ENCODE measurements around the gene SCLY.

SCLY gene

DNA sequence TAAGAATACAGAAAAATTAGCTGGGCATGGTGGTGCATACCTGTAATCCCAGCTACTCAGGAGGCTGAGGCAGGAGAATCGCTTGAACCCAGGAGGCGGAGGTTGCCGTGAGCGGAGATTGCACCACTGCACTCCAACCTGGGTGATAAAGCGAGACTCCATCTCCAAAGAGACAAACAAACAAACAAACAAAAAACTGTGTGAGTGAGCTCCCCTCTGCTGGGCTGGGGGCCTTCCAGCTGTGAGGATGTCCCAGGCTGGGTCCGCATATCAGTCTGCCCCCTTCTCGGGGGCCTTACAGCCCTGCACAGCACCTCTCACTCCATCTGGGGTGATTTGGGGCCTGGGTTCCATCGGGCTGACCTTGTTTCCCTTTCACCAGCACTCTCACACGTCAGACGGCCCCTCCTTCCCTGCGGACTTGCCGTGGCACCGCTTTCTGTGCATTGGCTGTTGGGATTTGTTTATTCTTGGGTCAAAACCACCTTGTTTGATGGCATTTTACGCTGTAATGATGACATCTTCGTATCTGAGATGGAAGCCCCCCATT lies 74.9 kb downstream of the SCLY start:
- Histone ChIP-seq H3K27me3 (ENCODE audit: insufficient read depth, low read length) (peaks cover 5% of the 10 kb centered on the region), H2AFZ (ENCODE audit: low read depth, low read length) (no peak overlapping the region), H3K4me3 (ENCODE audit: low read length) (no peak overlapping the region), H3K4me1 (ENCODE audit: insufficient read depth, low read length) (peaks cover 9% of the 10 kb centered on the region), H3K9me3 (ENCODE audit: low read length) (no peaks in the 10 kb centered on the region), H3K36me3 (ENCODE audit: insufficient read depth, low read length) (no peaks in the 10 kb centered on the region)

DNA sequence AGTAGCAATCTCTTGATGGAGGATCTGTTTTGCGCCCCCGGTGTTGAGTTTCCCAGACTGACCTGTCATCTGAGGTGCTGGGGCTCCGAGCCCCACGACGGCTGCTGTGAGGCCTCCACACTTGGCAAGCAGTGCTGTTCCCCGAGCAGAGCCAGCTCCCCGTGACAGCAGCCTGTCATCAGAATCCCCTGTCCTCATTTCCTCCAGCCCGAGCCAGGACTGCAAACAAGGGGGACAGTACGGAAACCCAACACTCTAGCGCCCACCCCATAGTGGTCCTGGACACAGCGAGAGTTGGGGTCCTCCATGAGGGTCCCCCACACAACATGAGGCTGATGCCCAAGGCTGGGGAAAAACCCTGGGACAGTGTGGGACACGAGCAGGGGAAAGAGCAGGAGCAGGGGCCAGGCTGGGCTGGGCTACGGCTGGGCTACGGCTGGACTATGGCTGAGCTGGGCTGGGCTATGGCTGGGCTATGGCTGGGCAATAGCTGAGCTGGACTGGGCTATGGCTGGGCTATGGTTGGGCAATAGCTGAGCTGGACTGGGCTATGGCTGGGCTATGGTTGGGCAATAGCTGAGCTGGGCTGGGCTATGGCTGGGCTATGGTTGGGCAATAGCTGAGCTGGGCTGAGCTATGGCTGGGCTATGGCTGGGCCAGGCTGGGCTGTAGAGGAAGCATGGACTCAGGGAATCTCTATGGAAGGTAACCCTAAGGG lies 76.2 kb downstream of the SCLY start:
- H3K27me3 ChIP-seq (ENCODE audit: insufficient read depth, low read length): peaks cover 9% of the 10 kb centered on the region
- H2AFZ ChIP-seq (ENCODE audit: low read depth, low read length): no peak overlapping the region
- H3K4me1 ChIP-seq (ENCODE audit: insufficient read depth, low read length): peaks cover 9% of the 10 kb centered on the region
- no peaks in the 10 kb centered on the region for H3K9me3 ChIP-seq (ENCODE audit: low read length)
- no peaks in the 10 kb centered on the region for H3K36me3 ChIP-seq (ENCODE audit: insufficient read depth, low read length)
- H3K4me3 ChIP-seq (ENCODE audit: low read length): no peak overlapping the region

DNA sequence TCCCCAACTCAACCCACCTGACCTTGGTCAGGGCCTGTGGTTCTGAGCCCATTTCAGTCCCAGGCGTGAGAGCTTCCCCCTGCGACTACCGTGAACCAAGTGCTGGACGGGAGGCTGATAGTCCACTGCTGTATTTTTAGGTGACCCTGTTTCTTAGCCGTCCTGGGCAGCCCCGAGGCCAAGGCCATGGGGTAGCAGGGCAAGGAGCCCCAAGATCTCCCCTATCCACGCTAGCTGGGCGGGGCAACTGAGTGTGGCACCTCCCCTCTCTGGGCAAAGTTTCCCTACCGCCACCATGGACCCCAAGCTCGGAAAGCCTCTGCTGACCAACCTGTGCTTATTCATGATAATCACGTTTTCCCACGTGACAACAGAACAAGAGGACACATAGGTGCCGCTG lies 77.1 kb downstream of the SCLY start:
- H3K9me3 ChIP-seq (ENCODE audit: low read length): no peaks in the 10 kb centered on the region
- H3K4me3 ChIP-seq (ENCODE audit: low read length): no peak overlapping the region
- peaks cover 9% of the 10 kb centered on the region for H3K4me1 ChIP-seq (ENCODE audit: insufficient read depth, low read length)
- no peaks in the 10 kb centered on the region for H3K36me3 ChIP-seq (ENCODE audit: insufficient read depth, low read length)
- peaks cover 9% of the 10 kb centered on the region for H3K27me3 ChIP-seq (ENCODE audit: insufficient read depth, low read length)
- no peak overlapping the region for H2AFZ ChIP-seq (ENCODE audit: low read depth, low read length)

DNA sequence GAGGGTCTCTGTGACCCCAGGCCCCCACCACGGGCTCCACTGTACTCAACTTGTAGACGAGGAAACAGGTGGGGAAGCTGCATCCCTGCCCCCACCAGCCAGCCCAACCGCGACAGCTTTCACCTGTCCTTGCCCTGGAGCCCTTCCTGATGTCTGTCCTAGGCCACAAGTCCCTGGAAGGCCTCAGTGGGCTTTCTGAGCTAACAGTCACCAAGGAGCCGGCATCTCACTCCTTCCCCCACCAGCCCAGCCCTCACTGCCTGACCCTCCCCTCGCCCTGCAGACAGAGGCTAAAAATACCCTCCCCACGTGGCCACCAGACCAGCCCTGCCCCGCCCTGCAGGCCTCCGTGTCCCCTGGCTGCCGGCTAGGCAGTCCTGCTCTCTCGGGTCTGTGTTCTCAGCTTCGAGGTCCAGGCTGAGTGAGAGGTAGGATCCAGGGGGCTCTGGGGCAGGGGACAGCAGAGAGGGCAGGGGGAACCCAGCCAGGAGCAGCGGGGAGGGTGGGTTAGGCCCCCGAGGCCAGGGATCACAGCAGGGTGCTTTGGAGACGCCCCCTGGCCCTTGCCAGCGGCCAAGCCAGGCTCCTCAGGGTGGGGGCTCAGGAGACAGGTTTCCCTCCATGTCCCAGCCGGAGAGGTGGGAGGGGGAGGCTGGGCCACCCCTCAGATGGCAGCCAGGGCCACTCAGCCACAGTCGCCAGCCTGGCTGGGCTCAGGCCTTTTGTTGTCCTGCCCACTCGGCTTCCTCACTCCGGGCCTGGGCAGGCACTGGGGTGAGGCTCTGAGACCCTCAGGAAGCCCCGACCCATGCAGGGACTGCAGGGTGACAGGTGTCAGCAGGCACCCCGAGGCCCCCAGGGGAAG lies 77.8 kb downstream of the SCLY start, which contains the start of gene KLHL30:
Gene KLHL30, plus strand, starts transcription at position 338 of the 865 bp plus-strand sequence. CDS start 2,087 bp downstream, outside the sequence.
- H3K4me3 ChIP-seq (ENCODE audit: low read length): no peak within 1 kb of the TSS
- H2AFZ ChIP-seq (ENCODE audit: low read depth, low read length): no peak within 1 kb of the TSS
- H3K4me1 ChIP-seq (ENCODE audit: insufficient read depth, low read length): peaks cover 9% of the 10 kb centered on the region
- H3K36me3 ChIP-seq (ENCODE audit: insufficient read depth, low read length): no peaks in the 10 kb centered on the region
- H3K27me3 ChIP-seq (ENCODE audit: insufficient read depth, low read length): peaks cover 9% of the 10 kb centered on the region
- no peaks in the 10 kb centered on the region for H3K9me3 ChIP-seq (ENCODE audit: low read length)

DNA sequence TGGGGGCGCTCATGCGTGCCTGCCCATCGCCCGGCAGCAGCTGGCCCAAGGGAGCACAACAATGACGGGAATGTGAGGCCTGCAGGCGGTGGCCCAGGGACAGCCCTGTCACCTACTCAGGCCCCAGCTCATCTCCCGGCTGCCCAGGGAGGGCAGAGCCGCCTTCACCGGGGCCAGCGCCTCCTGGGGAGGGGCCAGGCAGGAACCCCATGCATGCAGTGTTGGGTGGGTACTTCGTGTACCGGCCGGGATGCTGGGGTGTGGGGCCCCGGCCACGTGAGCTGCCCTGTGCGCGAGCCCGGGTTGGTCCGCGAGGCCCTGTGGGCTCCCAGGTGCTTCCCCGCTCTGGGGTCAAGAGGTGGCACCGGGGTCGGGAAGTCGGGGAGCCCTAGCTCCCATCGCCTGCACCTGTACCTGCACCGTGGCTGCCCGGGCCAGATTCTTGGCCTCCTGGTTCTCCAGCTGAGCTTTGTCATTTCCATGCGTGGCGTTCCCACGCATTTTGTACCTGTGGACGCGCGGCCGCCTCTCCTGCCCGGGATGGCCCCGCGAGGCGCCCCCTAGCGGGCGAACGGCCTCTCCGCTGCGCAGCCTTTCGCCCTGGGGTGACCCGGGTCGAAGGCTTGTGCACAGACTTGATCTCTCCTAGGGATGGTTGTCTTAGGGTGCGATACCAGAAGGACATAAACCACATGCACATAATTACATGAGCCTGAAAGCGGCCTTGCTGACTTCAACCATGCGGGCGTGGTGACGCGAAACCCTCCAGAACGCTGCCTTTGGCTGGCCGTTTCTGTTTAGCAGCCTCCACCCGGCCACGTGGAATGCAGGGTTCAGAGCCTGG lies 78.6 kb downstream of the SCLY start:
- Histone ChIP-seq H3K4me1 (ENCODE audit: insufficient read depth, low read length) (peaks cover 9% of the 10 kb centered on the region), H3K4me3 (ENCODE audit: low read length) (no peak overlapping the region), H3K36me3 (ENCODE audit: insufficient read depth, low read length) (no peaks in the 10 kb centered on the region), H2AFZ (ENCODE audit: low read depth, low read length) (no peak overlapping the region), H3K27me3 (ENCODE audit: insufficient read depth, low read length) (peaks cover 9% of the 10 kb centered on the region), H3K9me3 (ENCODE audit: low read length) (no peaks in the 10 kb centered on the region)

DNA sequence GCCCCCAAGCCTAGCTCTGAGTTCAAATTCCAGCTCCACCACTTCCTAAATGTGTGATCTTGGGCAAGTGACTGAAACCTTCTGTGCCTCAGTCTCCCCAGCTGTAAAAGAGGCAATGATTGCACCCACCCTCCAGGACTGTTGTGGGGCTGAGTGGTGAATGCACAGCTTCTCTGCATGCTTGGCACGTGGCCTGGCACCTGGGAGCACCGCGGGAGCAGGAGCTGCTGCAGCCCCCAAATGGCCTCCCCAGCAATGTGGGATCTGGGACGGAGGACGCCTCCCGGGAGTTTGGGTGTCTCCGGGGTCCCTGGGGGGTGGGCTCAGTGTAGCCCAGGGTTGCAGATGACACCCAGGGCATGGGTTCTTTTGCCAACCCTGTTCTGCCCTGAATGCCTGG lies 79.2 kb downstream of the SCLY start:
- Histone ChIP-seq H3K27me3 (ENCODE audit: insufficient read depth, low read length) (peaks cover 6% of the 10 kb centered on the region), H3K4me1 (ENCODE audit: insufficient read depth, low read length) (peaks cover 9% of the 10 kb centered on the region), H3K4me3 (ENCODE audit: low read length) (no peak overlapping the region), H2AFZ (ENCODE audit: low read depth, low read length) (no peak overlapping the region), H3K36me3 (ENCODE audit: insufficient read depth, low read length) (no peaks in the 10 kb centered on the region), H3K9me3 (ENCODE audit: low read length) (no peaks in the 10 kb centered on the region)

DNA sequence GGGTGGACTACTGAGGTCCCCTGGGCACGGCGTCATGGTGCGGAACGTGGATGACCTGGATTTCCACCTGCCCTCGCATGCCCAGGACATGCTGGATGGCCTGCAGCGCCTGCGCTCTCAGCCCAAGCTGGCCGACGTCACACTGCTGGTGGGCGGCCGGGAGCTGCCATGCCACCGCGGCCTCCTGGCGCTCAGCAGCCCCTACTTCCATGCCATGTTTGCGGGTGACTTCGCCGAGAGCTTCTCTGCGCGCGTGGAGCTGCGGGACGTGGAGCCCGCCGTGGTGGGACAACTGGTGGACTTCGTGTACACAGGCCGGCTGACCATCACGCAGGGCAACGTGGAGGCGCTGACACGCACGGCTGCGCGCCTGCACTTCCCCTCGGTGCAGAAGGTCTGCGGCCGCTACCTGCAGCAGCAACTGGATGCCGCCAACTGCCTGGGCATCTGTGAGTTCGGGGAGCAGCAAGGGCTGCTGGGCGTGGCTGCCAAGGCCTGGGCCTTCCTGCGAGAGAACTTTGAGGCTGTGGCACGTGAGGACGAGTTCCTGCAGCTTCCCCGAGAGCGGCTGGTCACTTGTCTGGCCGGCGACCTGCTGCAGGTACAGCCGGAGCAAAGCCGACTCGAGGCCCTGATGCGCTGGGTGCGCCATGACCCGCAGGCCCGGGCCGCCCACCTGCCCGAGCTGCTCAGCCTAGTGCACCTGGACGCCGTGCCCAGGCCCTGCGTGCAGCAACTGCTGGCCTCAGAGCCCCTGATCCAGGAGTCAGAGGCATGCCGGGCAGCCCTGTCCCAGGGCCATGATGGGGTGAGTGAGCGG lies 80.1 kb downstream of the SCLY start:
- Histone ChIP-seq H3K27me3 (ENCODE audit: insufficient read depth, low read length) (peaks cover 6% of the 10 kb centered on the region), H3K4me1 (ENCODE audit: insufficient read depth, low read length) (peaks cover 9% of the 10 kb centered on the region), H3K9me3 (ENCODE audit: low read length) (no peaks in the 10 kb centered on the region), H2AFZ (ENCODE audit: low read depth, low read length) (no peak overlapping the region), H3K4me3 (ENCODE audit: low read length) (no peak overlapping the region), H3K36me3 (ENCODE audit: insufficient read depth, low read length) (no peaks in the 10 kb centered on the region)

DNA sequence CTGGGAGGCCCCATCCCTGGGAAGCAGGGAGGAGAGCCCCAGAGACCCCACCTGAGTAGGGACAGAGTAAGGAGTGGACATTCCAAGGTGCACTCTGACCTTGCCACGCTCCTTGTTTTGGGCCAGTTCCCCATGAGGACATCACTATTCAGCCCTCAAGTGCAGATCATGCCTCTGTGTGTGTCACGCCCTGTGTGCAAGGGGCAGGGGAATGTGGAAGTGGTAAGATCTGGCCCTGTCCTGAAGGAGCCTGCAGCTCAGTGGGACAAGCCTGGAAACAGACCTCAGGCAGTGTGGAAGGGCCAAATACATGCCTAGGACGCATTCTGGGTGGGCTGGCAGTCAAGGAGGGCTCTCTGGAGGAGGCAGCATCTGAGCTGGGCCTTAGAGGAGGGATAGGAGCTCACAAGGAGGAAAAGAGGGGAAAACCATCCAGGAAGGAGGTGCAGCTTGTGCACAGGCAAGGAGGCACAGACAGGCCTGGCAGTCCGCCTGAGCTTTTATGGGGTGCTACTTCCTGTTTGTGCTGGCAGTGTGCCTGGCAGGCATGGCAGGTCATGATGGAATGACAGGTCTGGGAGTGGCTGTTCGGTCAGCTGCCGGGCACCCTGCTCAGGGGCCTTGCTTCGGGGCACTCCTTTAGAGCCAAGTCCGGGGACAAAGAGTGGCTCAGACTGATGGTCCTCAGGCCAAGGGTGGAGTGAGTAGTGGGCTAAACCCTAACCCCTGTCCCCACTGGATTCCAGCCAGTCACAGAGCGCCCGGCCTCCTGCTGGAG lies 80.9 kb downstream of the SCLY start:
- no peaks in the 10 kb centered on the region for H3K36me3 ChIP-seq (ENCODE audit: insufficient read depth, low read length)
- H3K4me3 ChIP-seq (ENCODE audit: low read length): no peak overlapping the region

DNA sequence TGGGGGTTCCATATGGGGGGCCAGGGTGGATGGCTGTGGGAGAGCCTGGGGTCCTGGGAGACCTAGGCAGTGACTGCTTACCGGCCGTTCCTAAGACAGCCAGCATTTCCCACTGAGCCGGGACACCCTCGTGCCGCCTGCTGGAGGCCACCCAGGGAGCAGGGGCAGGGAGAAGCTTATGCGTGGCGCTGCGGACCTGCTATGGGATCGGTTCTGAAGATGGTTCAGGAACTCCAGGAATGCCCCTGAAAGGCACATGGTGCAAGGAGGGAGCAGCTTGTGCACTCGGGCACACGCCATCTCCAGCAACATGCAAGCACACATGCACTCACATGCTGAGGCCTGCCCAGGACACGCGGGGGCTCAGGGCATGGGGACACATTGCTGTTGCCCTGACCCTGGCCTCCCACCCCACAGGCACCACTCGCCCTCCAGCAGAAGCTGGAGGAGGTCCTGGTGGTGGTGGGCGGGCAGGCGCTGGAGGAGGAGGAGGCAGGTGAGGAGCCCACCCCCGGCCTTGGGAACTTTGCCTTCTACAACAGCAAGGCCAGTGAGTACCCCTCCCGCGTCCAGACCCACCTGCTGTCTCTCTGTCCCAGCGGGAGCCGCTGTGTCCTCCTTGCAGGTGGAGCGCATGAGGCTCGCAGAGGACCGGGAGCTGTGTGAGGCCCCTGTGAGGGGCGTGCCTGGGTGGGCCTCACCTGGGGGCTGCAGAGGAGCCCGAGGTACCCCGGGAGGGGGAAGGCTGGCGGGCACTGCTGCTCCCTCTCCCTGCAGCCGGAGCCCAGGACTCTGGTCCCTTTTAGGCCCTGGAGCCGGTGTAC lies 81.8 kb downstream of the SCLY start:
- Histone ChIP-seq H3K36me3 (ENCODE audit: insufficient read depth, low read length) (no peaks in the 10 kb centered on the region), H3K9me3 (ENCODE audit: low read length) (no peaks in the 10 kb centered on the region), H3K4me3 (ENCODE audit: low read length) (no peak overlapping the region), H2AFZ (ENCODE audit: low read depth, low read length) (no peak overlapping the region), H3K4me1 (ENCODE audit: insufficient read depth, low read length) (peaks cover 9% of the 10 kb centered on the region), H3K27me3 (ENCODE audit: insufficient read depth, low read length) (peaks cover 6% of the 10 kb centered on the region)

More for the DNA sequence above, 80.9 kb downstream of the SCLY start:
- peaks cover 6% of the 10 kb centered on the region for H3K27me3 ChIP-seq (ENCODE audit: insufficient read depth, low read length)
- no peaks in the 10 kb centered on the region for H3K9me3 ChIP-seq (ENCODE audit: low read length)
- no peak overlapping the region for H2AFZ ChIP-seq (ENCODE audit: low read depth, low read length)
- H3K4me1 ChIP-seq (ENCODE audit: insufficient read depth, low read length): peaks cover 9% of the 10 kb centered on the region

DNA sequence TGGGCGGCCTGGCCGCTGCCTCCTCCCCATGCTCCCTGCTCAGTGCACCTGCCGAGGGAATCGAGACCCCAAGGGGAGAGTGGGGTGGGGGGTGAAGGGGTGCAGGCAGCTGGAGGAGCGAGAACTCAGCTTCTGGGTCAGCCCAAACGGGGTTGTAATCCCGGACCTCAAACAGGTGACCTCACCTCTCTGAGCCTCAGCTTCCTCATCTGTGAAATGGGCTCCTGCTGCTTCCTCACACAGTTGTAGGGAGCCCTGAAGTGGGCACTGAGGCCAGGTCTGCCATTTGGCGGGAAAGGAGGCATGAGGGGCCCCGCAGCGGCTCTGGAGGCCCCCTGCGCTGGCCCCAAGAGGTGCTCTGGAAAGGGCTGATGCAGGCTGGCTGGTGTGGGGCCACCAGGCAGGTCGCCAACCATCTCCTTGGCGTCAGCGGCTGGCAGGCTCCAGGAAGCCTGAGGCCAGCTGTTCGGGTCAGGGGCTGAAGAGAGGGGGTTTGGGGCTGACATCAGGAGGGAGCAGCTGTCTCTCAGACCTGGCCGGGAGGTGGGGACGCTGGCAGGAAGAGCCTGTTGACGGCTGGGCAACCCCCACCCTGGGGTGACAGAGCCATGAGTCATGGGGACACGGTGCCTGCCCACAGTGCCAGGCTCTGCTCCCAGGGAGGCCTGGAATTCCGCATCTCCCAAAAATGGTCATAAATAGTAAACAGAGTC lies 82.6 kb downstream of the SCLY start:
- H3K27me3 ChIP-seq (ENCODE audit: insufficient read depth, low read length): peaks cover 4% of the 10 kb centered on the region
- H3K9me3 ChIP-seq (ENCODE audit: low read length): no peaks in the 10 kb centered on the region
- no peak overlapping the region for H3K4me3 ChIP-seq (ENCODE audit: low read length)
- H3K4me1 ChIP-seq (ENCODE audit: insufficient read depth, low read length): peaks cover 13% of the 10 kb centered on the region
- no peak overlapping the region for H2AFZ ChIP-seq (ENCODE audit: low read depth, low read length)
- H3K36me3 ChIP-seq (ENCODE audit: insufficient read depth, low read length): no peaks in the 10 kb centered on the region

All from neuron (in vitro differentiated cells).